GM12878 (cell line): ENCODE results near the gene FASTK. TPM values are rescaled to one million over a fixed set of nuclear protein-coding genes. Genes with fewer than 3 reads are reported as not detected.

Experiments
- ATAC-seq: fragments of 200-7000 bp; cut with Tn5 transposase; 3 replicates; pipeline ENCODE4 v1.9.1; 2020; ENCODE audit warnings: mild to moderate bottlenecking, moderate library complexity
- BruUV-seq: library from RNA; stranded (reverse); fragments of 400-500 nt; replicated peaks from 2 replicates; lab custom pipeline; 2021; lab: Mats Ljungman, UMichigan
- CTCF ChIA-PET: fragments of 300-600 bp; sonication (Branson Sonifier 250); formaldehyde crosslinking; extraction: SDS; loops from one replicate; lab custom pipeline; 2021; ENCODE audit warnings: inconsistent platforms; lab: Yijun Ruan, JAX
- POLR2A ChIA-PET: fragments of 350-600 bp; formaldehyde crosslinking; extraction: SDS; loops from one replicate; lab custom pipeline; 2021; ENCODE audit warnings: inconsistent platforms; lab: Charles Lee
- RAD21 ChIA-PET: fragments of 300-600 bp; sonication (Branson Sonifier 250); formaldehyde crosslinking; loops from one replicate; lab custom pipeline; 2023; ENCODE audit warnings: antibody characterized with exemption; ENCODE audit not compliant: unreplicated experiment; lab: Charles Lee
- SMC1A ChIA-PET: fragments of 300-600 bp; sonication (Branson Sonifier 250); formaldehyde crosslinking; loops from one replicate; lab custom pipeline; 2023; ENCODE audit not compliant: unreplicated experiment, uncharacterized antibody; lab: Charles Lee
- DNase-seq: peaks from one replicate; pipeline ENCODE4 v3.0.0-alpha.2; 2011; ENCODE audit warnings: low read depth, low spot score
- FAIRE-seq: peaks from 3 replicates; lab custom pipeline; 2011; peaks lifted over from hg19 to GRCh38; lab: Jason Lieb, UNC
- H2AFZ ChIP-seq: 2 replicates; pipeline ENCODE4 v1.6.0; 2011; ENCODE audit warnings: low read depth, low read length, control low read depth; ENCODE audit not compliant: control insufficient read depth
- H3K27ac ChIP-seq: 2 replicates; pipeline ENCODE4 v1.5.1; 2011; ENCODE audit warnings: control low read depth; ENCODE audit not compliant: control insufficient read depth, insufficient read depth
- H3K27me3 ChIP-seq, 2 experiments: replicated peaks in 1 of 2; 2 replicates each; pipeline versions ENCODE4 v1.6.0 to v1.6.1; 2011; ENCODE audit warnings: low read length in 1 of 2; ENCODE audit not compliant: control insufficient read depth in 2 of 2, insufficient read depth in 2 of 2
- H3K36me3 ChIP-seq, 2 experiments: 2 replicates each; pipeline ENCODE4 v1.5.1; 2011; ENCODE audit warnings: low read length in 1 of 2; ENCODE audit not compliant: control insufficient read depth in 2 of 2, insufficient read depth in 2 of 2
- H3K4me1 ChIP-seq: 2 replicates; pipeline ENCODE4 v1.6.1; 2011; ENCODE audit warnings: mild to moderate bottlenecking, low read length, moderate library complexity, mixed read lengths; ENCODE audit not compliant: control insufficient read depth, insufficient read depth
- H3K4me2 ChIP-seq: 2 replicates; pipeline ENCODE4 v1.6.0; 2011; ENCODE audit warnings: control low read depth; ENCODE audit not compliant: control insufficient read depth, insufficient read depth
- H3K4me3 ChIP-seq: fragments of 200-600 bp; sonication (generic); 2 replicates; pipeline ENCODE4 v1.5.1; 2016
- H3K79me2 ChIP-seq: 2 replicates; pipeline ENCODE4 v1.6.0; 2011; ENCODE audit warnings: low read length; ENCODE audit not compliant: control insufficient read depth, insufficient read depth
- H3K9ac ChIP-seq: 2 replicates; pipeline ENCODE4 v1.8.0; 2011; ENCODE audit warnings: low read length, control low read depth, mixed read lengths; ENCODE audit not compliant: control insufficient read depth, insufficient read depth
- H3K9me3 ChIP-seq: replicated peaks from 3 replicates; pipeline ENCODE4 v1.5.1; 2011; ENCODE audit warnings: mild to moderate bottlenecking, low read length; ENCODE audit not compliant: control insufficient read depth, insufficient read depth
- H4K20me1 ChIP-seq: 2 replicates; pipeline ENCODE4 v1.6.0; 2011; ENCODE audit not compliant: control insufficient read depth, insufficient read depth
- BRCA1 ChIP-seq: IDR thresholded peaks from 2 replicates; pipeline ENCODE4 v1.6.1; 2011; ENCODE audit warnings: low read depth, low read length, improper control_type of control experiment
- DPF2 ChIP-seq: fragments of 450-650 bp; IDR thresholded peaks from 2 replicates; pipeline ENCODE4 v1.6.1; 2017; ENCODE audit warnings: mild to moderate bottlenecking
- GABPA ChIP-seq: IDR thresholded peaks from 2 replicates; pipeline ENCODE4 v1.6.1; 2014; ENCODE audit warnings: antibody characterized with exemption, low read depth, mild to moderate bottlenecking, inconsistent platforms
- GATAD2B ChIP-seq: fragments of 450-650 bp; conservative IDR thresholded peaks from 2 replicates; pipeline ENCODE4 v1.6.1; 2017; ENCODE audit warnings: low read depth, mild to moderate bottlenecking, moderate library complexity
- IKZF2 ChIP-seq, 2 experiments: fragments of 450-650 bp; IDR thresholded peaks; 2 replicates each; pipeline ENCODE4 v1.6.1; 2017; ENCODE audit warnings: mild to moderate bottlenecking in 2 of 2, moderate library complexity in 2 of 2
- KDM1A ChIP-seq: fragments of 200-600 bp; sonication (generic); IDR thresholded peaks from 2 replicates; pipeline ENCODE4 v1.6.1; 2016; ENCODE audit warnings: borderline replicate concordance
- KLF5 ChIP-seq: fragments of 450-650 bp; IDR thresholded peaks from 2 replicates; pipeline ENCODE4 v1.6.1; 2014; ENCODE audit warnings: mild to moderate bottlenecking; ENCODE audit not compliant: partially characterized antibody
- MTA2 ChIP-seq: fragments of 450-650 bp; IDR thresholded peaks from 2 replicates; pipeline ENCODE4 v1.6.1; 2016; ENCODE audit warnings: low read depth, mild to moderate bottlenecking, moderate library complexity
- NFYB ChIP-seq: IDR thresholded peaks from 2 replicates; pipeline ENCODE4 v1.6.1; 2011; ENCODE audit warnings: low read depth, mild to moderate bottlenecking, low read length, improper control_type of control experiment, moderate library complexity; ENCODE audit not compliant: insufficient read depth
- POLR2AphosphoS2 ChIP-seq: IDR thresholded peaks from 2 replicates; pipeline ENCODE4 v1.6.1; 2011; ENCODE audit warnings: low read depth, mild to moderate bottlenecking, low read length, improper control_type of control experiment, moderate library complexity
- POU2F2 ChIP-seq: IDR thresholded peaks from 3 replicates; pipeline ENCODE4 v1.6.1; 2011; ENCODE audit warnings: low read depth, mild to moderate bottlenecking, low read length, borderline replicate concordance
- SMC3 ChIP-seq: IDR thresholded peaks from 2 replicates; pipeline ENCODE4 v1.6.1; 2011; ENCODE audit warnings: low read length, improper control_type of control experiment, borderline replicate concordance
- SUZ12 ChIP-seq: fragments of 200-600 bp; sonication (generic); IDR thresholded peaks from one replicate; pipeline ENCODE4 v1.6.1; 2018; ENCODE audit warnings: antibody characterized with exemption, mild to moderate bottlenecking; ENCODE audit not compliant: unreplicated experiment
- ZBED1 ChIP-seq: IDR thresholded peaks from 2 replicates; pipeline ENCODE4 v1.6.1; 2016; ENCODE audit warnings: borderline replicate concordance
- WGBS: methylation state at CpG from one replicate; pipeline ENCODE4 v1.1.6; 2016; ENCODE audit warnings: low lambda C conversion rate; ENCODE audit not compliant: insufficient replicate concordance, insufficient coverage; ENCODE audit errors: missing lambda C conversion rate; 5-methylcytosine and 5-hydroxymethylcytosine counted together
- in situ Hi-C: fragments of 300-500 bp; cut with MboI; formaldehyde crosslinking; loops from 9 replicates; pipeline ENCODE4 v1.14.3; 2018; ENCODE audit warnings: mixed read lengths
- intact Hi-C: fragments of 100-400 bp; cut with micrococcal nuclease; formaldehyde crosslinking; loops from one replicate; pipeline ENCODE4 v1.14.2; 2022; ENCODE audit not compliant: unreplicated experiment
- polyA plus RNA-seq, 11 experiments: library from polyadenylated mRNA; depleted of rRNA in 4 of 11; unstranded in 6 of 11; stranded (reverse) in 5 of 11; fragments of >200 nt; fragmentation: Nextera tagmentation in 4 of 11; fragmentation: Illumina TruSeq in 1 of 11; extraction: Ambion mirVana in 4 of 11; extraction: Trizol in 1 of 11; gene quantifications; 1 replicate in 1 of 11; 2 replicates in 10 of 11; pipeline versions ENCODE4 v1.2.1 to v1.2.3, GENCODE V29; 2011 to 2016; ENCODE audit warnings: inconsistent platforms in 2 of 11, missing spikeins in 2 of 11, low read depth in 1 of 11
- total RNA-seq, 4 experiments: library from RNA; depleted of rRNA in 3 of 4; stranded (reverse); fragments of >200 nt in 3 of 4; fragmentation: Illumina TruSeq in 1 of 4; extraction: Trizol in 1 of 4; gene quantifications; 2 replicates each; pipeline versions ENCODE4 v1.2.1 to v1.2.3, GENCODE V29; 2013 to 2021
- TF ChIP-seq, protein P1 (sequence below): fragments of 450-650 bp; IDR thresholded peaks from 2 replicates; pipeline ENCODE4 v1.6.1; 2018; ENCODE audit warnings: mild to moderate bottlenecking, low read depth, moderate library complexity; ENCODE audit not compliant: partially characterized antibody
- TF ChIP-seq, protein P2 (sequence below): IDR thresholded peaks from 2 replicates; pipeline ENCODE4 v1.6.1; 2012; ENCODE audit warnings: low read depth, low read length, improper control_type of control experiment
- TF ChIP-seq, protein P3 (sequence below): fragments of 450-650 bp; IDR thresholded peaks from 2 replicates; pipeline ENCODE4 v1.6.1; 2017; ENCODE audit warnings: antibody characterized with exemption, mild to moderate bottlenecking, moderate library complexity

FASTK gene
- total and polyA plus RNA-seq, 10 of the 15 experiments (the other 5 are each of a cell fraction or from before 2014, with no cell fraction given), result 0.19 to 102 (median 54.5) TPM

DNA sequence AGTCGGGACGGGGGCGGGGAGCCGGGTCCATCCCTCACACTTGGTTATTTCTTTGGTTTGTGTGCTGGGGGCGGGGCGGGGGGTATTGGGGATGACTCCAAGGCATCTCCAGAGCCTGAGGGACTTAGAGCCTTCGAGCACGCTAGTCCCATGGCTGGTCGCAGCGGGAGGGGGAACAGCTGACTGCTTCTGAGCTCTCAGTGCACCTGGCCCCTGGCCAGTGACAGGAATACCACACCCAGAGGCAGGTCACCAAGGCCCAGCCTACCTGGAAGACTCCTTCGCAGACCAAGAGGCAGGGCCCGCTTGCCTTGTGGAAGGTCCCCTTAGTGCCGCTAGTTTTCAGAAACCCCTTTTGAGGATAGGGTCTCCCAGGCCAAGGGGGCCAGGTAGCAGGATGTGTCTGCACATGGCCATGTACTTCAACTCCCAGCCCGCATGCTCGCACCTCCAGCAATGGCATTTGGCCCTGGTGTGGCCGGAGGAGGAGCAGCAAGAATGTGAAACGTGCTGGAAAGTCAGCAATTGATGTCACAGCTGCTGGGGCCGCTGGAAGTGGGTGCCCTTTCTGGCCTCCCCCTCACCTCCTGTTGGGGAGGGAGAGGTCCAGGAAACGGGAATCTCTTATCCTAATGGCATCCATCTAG is 46.0 kb upstream of the FASTK start (continued):
- TF ChIP-seq MTA2 (no peak), IKZF2 (IDR thresholded peaks at IDR 0.05) (no peak), POU2F2 (no peak), SMC3 (no peak)
- TF ChIP-seq, protein P1, sequence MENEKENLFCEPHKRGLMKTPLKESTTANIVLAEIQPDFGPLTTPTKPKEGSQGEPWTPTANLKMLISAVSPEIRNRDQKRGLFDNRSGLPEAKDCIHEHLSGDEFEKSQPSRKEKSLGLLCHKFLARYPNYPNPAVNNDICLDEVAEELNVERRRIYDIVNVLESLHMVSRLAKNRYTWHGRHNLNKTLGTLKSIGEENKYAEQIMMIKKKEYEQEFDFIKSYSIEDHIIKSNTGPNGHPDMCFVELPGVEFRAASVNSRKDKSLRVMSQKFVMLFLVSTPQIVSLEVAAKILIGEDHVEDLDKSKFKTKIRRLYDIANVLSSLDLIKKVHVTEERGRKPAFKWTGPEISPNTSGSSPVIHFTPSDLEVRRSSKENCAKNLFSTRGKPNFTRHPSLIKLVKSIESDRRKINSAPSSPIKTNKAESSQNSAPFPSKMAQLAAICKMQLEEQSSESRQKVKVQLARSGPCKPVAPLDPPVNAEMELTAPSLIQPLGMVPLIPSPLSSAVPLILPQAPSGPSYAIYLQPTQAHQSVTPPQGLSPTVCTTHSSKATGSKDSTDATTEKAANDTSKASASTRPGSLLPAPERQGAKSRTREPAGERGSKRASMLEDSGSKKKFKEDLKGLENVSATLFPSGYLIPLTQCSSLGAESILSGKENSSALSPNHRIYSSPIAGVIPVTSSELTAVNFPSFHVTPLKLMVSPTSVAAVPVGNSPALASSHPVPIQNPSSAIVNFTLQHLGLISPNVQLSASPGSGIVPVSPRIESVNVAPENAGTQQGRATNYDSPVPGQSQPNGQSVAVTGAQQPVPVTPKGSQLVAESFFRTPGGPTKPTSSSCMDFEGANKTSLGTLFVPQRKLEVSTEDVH, result no peak

DNA sequence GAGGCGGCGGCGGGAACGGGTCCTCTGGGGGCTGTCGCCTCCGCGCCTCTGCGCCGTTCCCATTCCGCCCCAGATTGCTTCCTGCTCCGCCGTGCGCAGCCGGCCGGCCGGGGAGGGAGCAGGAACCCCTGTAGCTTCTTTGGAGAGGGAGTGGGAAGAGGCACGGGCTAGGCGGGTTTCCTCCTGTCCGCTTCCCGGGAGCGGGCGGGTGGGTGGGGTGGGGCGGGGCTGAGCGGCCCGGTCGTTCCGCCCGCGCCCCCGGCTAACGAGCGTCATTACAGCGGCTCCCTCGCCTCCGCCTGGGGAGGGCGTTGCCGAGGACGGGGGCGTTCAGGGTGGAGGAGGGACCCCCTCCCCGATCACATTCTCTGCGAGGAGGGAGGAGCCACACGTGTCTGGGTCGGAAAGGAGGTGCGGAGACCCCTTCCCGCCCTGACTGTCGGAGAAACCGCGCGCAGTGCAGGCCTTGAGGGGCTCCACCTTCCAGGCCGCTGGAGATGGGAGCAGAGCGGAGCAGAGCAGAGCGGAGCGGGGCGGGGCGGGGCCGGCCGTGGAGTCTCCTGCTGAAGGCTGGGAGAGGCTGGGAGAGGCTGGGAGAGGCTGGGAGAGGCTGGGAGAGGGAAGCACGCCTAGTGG is 45.4 kb upstream of the FASTK start:
- in situ Hi-C loops, result no loop called here
- no peak for TF ChIP-seq SUZ12
- no peak for TF ChIP-seq GATAD2B
- TF ChIP-seq, protein P2, sequence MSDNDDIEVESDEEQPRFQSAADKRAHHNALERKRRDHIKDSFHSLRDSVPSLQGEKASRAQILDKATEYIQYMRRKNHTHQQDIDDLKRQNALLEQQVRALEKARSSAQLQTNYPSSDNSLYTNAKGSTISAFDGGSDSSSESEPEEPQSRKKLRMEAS, result no peak
- no peak for TF ChIP-seq DPF2
- TF ChIP-seq BRCA1, result no peak
- TF ChIP-seq POLR2AphosphoS2, result no peak
- TF ChIP-seq KDM1A, result no peak
- TF ChIP-seq NFYB, result no peak
- TF ChIP-seq KLF5, result no peak
- TF ChIP-seq GABPA, result no peak
- TF ChIP-seq, protein P3, sequence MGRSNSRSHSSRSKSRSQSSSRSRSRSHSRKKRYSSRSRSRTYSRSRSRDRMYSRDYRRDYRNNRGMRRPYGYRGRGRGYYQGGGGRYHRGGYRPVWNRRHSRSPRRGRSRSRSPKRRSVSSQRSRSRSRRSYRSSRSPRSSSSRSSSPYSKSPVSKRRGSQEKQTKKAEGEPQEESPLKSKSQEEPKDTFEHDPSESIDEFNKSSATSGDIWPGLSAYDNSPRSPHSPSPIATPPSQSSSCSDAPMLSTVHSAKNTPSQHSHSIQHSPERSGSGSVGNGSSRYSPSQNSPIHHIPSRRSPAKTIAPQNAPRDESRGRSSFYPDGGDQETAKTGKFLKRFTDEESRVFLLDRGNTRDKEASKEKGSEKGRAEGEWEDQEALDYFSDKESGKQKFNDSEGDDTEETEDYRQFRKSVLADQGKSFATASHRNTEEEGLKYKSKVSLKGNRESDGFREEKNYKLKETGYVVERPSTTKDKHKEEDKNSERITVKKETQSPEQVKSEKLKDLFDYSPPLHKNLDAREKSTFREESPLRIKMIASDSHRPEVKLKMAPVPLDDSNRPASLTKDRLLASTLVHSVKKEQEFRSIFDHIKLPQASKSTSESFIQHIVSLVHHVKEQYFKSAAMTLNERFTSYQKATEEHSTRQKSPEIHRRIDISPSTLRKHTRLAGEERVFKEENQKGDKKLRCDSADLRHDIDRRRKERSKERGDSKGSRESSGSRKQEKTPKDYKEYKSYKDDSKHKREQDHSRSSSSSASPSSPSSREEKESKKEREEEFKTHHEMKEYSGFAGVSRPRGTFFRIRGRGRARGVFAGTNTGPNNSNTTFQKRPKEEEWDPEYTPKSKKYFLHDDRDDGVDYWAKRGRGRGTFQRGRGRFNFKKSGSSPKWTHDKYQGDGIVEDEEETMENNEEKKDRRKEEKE, result no peak
- TF ChIP-seq ZBED1, result no peak

More for the DNA sequence above, 45.4 kb upstream of the FASTK start:
- no peak for DNase-seq
- H3K9me3 ChIP-seq, result no peaks in the 10 kb centered on the region
- no peak overlapping the region for H2AFZ ChIP-seq
- no peaks in the 10 kb centered on the region for H3K79me2 ChIP-seq
- ATAC-seq, result no peak
- no peak overlapping the region for H3K9ac ChIP-seq
- H3K27ac ChIP-seq, result no peak overlapping the region
- no peaks in the 10 kb centered on the region for H4K20me1 ChIP-seq
- ChIA-PET RAD21 (no interaction called here), SMC1A (no interaction called here), POLR2A (no interaction called here), CTCF (interaction anchor here (3.5 kb wide), 1 partner anchor 119 kb away, joined by 41 read pairs; no protein-coding TSS in a partner anchor)
- H3K4me3 ChIP-seq, result no peak overlapping the region
- H3K27me3 ChIP-seq, result no peaks in the 10 kb centered on the region
- BruUV-seq, result no TSS peak
- H3K4me1 ChIP-seq, result no peaks in the 10 kb centered on the region
- H3K4me2 ChIP-seq, result no peak overlapping the region
- H3K36me3 ChIP-seq, result peaks cover 6 to 15% of the 10 kb centered on the region in 2 experiments; a peak in 3 of 4 replicates
- FAIRE-seq, result no peak
- 90% methylated on average over 26 of the region's 58 CpGs for WGBS
- intact Hi-C loops, result no loop called here
